DOHH2 (cell line): ENCODE results near the gene GPC6.

Experiments used
- CTCF ChIP-seq: fragments of 200-600 bp; sonication (generic); IDR thresholded peaks from one replicate; pipeline ENCODE4 v1.5.1; 2014; ENCODE audit warnings: antibody characterized with exemption, mild to moderate bottlenecking, low read depth, low read length; ENCODE audit not compliant: poor library complexity, severe bottlenecking
- EZH2phosphoT487 ChIP-seq: fragments of 200-600 bp; sonication (generic); IDR thresholded peaks from 2 replicates; pipeline ENCODE4 v1.6.1; 2017; ENCODE audit warnings: borderline replicate concordance, mild to moderate bottlenecking, antibody characterized with exemption, low read length, moderate library complexity, mixed read lengths

GRCh38 chr13:93810264-93810663 is 583.7 kb downstream of the GPC6 start:
- TF ChIP-seq EZH2phosphoT487 (no peak), CTCF (no peak)
